ENCODE data around the gene CRB1. TPM values are rescaled to one million over a fixed set of nuclear protein-coding genes. Genes with fewer than 3 reads are reported as not detected.

CRB1 gene
- under 0.01 TPM for total RNA-seq

DNA sequence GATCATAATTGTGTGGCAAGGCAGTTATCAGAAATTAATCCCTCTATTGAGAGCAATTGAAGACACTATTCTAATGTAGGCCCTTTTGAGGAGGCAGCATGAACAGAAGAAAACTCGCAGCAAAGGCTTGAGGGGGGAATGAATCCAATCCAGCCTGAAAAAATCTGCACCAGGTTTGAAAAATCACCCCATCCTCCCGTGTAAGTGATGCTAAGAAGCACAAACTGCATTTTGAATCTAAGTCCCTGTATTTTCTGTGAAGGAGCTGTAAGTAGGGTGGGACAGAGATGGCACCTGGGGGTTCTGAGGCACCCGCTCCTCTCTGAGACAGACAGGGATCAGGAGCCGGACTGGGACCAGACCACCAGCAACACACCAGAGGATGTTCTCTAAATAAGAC, at the start of gene CRB1:
CRB1 (plus strand) TSS at position 241 of the 400 bp plus-strand sequence. CDS start 161 bp downstream, outside the sequence.
- DNase-seq (ENCODE audit: low read depth in 2 of 3, low spot score in 2 of 3) = no peak

- DNase-seq (ENCODE audit: low read depth in 2 of 3, low spot score in 2 of 3) = no peak
Observed at GRCh38 chr1:197218857-197219256, 49.2 kb upstream of the CRB1 start.

- no peak for DNase-seq (ENCODE audit: low read depth in 2 of 3, low spot score in 2 of 3)
Observed at GRCh38 chr1:197222025-197222685, 45.9 kb upstream of the CRB1 start.

DNA sequence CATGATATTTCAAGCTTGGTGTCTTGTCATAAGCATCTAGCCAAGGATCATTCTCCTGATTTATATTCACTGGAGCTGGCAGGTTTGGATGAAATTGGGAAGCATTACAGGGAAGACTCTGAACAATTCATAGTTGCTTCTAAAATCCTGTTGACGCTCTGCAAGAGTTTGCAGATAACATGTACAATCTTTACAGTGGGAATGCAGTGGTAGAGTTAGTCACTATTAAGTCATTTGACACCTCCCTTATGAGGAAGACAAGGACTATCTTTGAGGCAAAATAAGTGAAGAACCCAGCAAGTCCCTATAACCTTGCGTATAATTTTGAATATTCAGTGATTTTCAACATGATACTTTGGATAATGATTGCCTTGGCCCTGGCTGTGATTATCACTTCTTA, 45.3 kb upstream of the CRB1 start:
- no peak for DNase-seq (ENCODE audit: low read depth in 2 of 3, low spot score in 2 of 3)

- DNase-seq (ENCODE audit: low read depth in 2 of 3, low spot score in 2 of 3) = peak in 1 of 3 donors; percentile 17
Observed at GRCh38 chr1:197224160-197224559, 43.9 kb upstream of the CRB1 start.

DNA sequence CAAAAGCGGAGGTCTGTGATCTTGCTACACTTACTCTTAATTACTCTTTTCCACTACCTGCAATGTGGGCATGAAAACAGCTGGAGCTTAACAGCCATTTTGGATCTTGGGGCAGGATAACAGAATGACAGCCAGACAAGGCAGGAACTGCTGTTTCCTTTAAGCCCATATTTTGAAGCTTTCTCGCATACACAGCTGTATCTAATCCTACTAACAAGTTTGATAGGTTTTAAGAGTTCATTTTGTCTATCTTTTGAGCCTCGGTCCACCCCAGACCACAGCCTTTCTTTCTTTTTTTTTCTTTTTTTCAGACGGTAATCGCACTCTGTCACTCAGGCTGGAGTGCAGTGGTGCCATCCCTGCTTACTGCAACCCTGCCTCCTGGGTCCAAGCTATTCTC, 42.4 kb upstream of the CRB1 start:
- DNase-seq (ENCODE audit: low read depth in 2 of 3, low spot score in 2 of 3) = no peak

DNA sequence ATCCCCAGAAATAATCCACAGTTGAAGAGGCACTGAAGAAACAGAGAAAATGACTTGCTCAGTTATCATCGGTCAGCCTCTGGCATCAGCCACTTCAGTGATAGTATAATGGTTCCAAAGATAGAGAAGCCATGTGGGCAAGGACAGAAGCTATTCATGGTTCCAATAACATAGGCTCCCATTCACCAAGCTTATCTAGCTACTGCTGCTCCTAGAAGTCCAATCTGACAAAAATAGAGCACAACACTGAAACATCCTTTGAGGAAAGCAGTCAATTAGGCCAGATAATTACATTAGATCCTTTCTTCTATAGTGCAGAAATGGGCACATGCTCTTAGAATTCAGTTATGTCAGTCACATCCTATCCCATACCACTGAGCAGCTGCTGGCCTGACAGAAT, 33.5 kb upstream of the CRB1 start:
- DNase-seq (ENCODE audit: low read depth in 2 of 3, low spot score in 2 of 3) = no peak

GRCh38 chr1:197235355-197235754, 32.7 kb upstream of the CRB1 start:
- no peak for DNase-seq (ENCODE audit: low read depth in 2 of 3, low spot score in 2 of 3)

GRCh38 chr1:197247465-197247864, 20.6 kb upstream of the CRB1 start:
- no peak for DNase-seq (ENCODE audit: low read depth in 2 of 3, low spot score in 2 of 3)

DNA sequence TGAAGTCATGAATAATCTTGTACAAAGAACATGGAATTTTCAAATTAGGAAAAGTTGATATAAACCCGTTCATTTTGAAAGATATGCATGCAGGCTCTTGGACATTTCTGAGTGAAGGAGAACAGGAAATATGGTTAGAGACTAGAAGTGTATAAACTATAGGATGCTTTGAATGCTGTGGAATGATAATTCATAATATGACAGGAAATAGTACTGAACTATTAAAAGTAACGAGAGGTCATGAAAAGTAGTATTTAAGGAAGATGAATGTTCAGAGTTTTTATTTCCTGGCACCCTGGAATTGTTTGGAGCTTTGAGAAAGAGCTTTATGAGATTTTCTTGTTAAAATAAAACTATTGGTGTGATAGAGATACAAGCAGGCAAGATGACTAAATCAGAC, 18.7 kb upstream of the CRB1 start:
- DNase-seq (ENCODE audit: low read depth in 2 of 3, low spot score in 2 of 3) = no peak

GRCh38 chr1:197250616-197251015, 17.4 kb upstream of the CRB1 start:
- no peak for DNase-seq (ENCODE audit: low read depth in 2 of 3, low spot score in 2 of 3)

- DNase-seq (ENCODE audit: low read depth in 2 of 3, low spot score in 2 of 3) = no peak
Observed at GRCh38 chr1:197252973-197253372, 15.1 kb upstream of the CRB1 start.

- DNase-seq (ENCODE audit: low read depth in 2 of 3, low spot score in 2 of 3) = peak in 1 of 3 donors; percentile 50
Observed at GRCh38 chr1:197254866-197255265, 13.2 kb upstream of the CRB1 start.

DNA sequence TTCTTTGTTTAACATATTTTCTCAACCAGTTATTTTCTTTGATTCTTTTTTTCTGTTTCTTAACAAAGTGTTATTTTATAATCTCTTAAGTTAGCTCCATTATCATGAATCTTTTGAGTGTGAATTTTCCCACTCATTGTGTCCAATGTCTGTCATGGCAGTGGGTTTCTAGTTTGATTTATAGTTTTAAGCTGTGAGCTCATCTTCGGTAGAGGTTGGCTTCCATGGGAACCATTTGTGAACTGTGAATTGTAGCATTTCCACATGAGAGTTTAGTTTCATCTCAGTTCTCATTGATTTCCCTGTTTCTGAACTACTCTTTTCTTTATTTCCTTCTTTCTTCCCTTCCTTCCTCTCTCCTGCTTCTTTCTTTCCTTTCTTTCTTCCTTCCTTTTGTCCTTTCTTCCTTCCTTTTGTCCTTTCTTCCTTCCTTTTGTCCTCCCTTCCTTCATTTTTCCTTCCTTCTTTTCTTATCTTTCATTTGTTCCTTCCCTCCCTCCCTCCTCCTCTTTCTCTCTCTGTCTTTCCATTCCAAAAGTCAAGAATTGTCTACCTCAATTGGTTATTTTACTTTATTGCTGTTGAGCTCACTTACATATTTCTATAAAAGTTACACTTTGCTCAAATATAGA, 3.0 kb upstream of the CRB1 start:
- DNase-seq (ENCODE audit: low read depth in 2 of 3, low spot score in 2 of 3) = no peak

DNA sequence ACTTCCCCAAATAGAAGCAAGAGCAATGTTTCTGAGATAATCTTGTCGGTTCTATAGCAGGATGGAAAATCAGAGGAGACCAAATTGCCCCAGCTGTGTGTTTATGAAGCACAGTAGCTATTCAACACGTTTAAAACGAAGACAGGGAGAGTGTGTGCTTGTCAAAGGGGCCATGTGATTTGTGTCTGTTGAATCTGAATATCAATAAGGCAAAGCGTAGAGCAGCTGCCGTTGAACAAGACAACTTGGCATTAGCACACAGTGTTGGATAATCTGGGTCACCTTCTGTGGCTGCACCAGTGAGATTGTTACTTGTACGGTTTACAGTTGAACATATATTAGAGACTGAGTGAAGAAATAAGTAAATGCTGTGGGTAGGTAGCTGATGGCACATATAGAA, 1.0 kb downstream of the CRB1 start:
- no peak for DNase-seq (ENCODE audit: low read depth in 2 of 3, low spot score in 2 of 3)

DNA sequence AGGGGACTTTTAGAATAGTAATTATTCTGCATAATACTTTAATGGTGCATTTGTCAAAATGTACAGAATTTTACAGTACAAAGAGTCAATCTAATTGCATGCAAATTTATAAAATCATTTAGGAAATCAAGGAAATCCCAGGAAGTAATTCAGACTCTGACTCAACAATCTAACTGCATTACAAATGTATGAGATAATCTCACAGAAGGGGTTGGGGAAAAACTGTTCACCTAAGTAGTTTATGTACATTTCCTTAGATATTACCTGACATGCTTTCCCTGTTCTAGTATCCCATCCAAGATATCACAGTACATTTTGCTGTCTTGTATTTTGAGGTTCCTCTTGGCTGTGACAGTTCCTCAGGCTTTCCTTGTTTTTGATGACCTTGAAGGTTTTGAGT, 4.7 kb downstream of the CRB1 start:
- no peak for DNase-seq (ENCODE audit: low read depth in 2 of 3, low spot score in 2 of 3)

- no peak for DNase-seq (ENCODE audit: low read depth in 2 of 3, low spot score in 2 of 3)
Observed at GRCh38 chr1:197277166-197277565, 9.1 kb downstream of the CRB1 start.

DNA sequence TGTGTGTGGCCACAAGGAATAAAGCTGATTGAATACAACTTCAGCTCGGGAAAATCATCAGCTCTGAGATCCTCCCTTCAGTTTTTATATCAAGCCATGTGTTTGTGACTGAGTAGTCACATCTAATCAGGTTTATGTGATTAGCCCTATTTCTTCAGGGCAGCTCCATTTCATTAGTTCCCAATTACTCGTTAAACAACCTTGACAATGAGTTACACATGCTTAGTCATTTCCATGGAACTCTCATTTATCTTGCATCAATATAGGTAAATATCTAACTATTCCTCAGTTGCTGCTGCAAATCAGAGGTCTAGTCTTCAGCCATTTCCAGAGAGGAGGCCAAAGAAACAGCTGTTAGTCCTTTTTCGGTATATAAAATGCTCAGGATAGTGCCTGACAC, 16.3 kb downstream of the CRB1 start:
- no peak for DNase-seq (ENCODE audit: low read depth in 2 of 3, low spot score in 2 of 3)

DNA sequence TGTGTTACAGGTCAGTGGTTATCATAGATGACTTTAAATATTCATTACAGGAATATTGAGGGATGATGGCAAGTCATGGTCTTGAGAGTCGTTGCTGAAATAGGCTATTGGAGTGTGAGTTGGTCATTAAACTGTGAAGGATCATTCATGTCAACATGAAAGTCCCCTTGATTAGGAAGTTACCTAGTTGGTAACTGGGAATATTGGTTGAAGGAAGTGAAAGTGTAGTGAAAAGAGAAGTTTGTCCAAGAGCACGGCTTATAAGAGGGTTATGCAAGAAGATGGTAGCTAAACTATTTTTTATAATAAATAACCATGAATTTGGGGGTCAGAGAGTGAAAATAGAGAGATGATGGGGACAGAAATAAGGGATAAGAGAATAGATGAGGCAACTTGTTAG, 16.9 kb downstream of the CRB1 start:
- DNase-seq (ENCODE audit: low read depth in 2 of 3, low spot score in 2 of 3) = no peak

- DNase-seq (ENCODE audit: low read depth in 2 of 3, low spot score in 2 of 3) = no peak
Observed at GRCh38 chr1:197285526-197286205, 17.6 kb downstream of the CRB1 start.

DNA sequence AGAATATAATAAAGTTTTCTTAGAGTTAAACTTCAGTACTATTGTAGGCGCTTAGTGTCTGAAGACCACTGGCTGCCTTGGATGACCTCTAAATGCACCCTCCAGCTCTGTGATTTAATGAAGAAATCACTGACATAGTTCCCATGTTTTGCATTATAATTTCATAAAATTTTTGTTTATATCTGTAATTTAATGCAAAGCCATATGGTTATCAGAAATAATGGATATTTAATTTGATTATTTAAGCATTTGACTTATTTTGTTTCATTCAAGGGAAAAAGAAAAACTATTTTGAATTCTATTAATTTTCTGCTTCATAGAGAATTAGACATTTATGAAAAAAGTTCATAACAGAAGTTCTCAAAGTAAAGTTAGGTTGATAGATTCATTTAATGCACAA, 18.6 kb downstream of the CRB1 start:
- DNase-seq (ENCODE audit: low read depth in 2 of 3, low spot score in 2 of 3) = no peak

DNA sequence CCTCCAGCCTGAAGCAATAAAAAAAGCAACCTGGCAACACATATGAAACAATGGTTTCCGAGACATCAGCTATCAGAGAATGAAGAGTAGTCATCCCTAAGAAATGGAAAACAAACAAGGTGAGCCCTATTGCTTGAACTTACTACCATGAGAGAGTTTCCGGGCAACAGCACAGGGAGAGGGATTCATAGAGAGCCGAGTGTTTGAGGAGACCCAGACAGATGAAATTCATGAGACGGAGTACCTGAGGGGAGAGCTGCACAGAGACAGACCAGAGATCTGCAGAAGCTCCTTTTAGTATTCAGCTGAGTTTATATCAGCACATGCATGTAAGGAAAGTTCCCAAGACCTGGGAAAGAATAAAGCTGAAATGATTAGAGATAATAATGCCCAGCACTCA, 19.8 kb downstream of the CRB1 start:
- DNase-seq (ENCODE audit: low read depth in 2 of 3, low spot score in 2 of 3) = no peak
